ENCODE measurements around the gene PPARG. TPM values are rescaled to one million over a fixed set of nuclear protein-coding genes. Genes with fewer than 3 reads are reported as not detected.

PPARG gene
- total and polyA plus RNA-seq, 2 of the 8 experiments (the other 6 are each of a cell fraction or from before 2014, with no cell fraction given), result 0.06 TPM; not detected in 1

- ChIA-PET CTCF (ENCODE audit: partially characterized antibody) (interaction anchor here (0.7 to 4.6 kb wide), 3 partner anchors 12 to 283 kb away, joined by 3 to 25 read pairs (median 4); no protein-coding TSS in a partner anchor), POLR2A (ENCODE audit: partially characterized antibody) (interaction anchor here (0.5 to 1.0 kb wide), 2 partner anchors 26 to 825 kb away, joined by 3 read pairs; no protein-coding TSS in a partner anchor)
- H3K4me1 ChIP-seq (replicated peaks in 1 of 4; ENCODE audit: control insufficient read depth in 3 of 4, insufficient read depth in 4 of 4, low read length in 3 of 4), result peaks cover 0 to 2% (median 0%) of the 10 kb centered on the region in 4 experiments; a peak in 1 of 7 replicates
- no peak overlapping the region for H3K4me3 ChIP-seq (ENCODE audit: extremely low read depth in 1 of 4, insufficient read depth in 2 of 4, low read depth in 3 of 4, low read length in 4 of 4)
- no peaks in the 10 kb centered on the region for H3K79me1 ChIP-seq (ENCODE audit: low read depth, low read length)
- H3K27ac ChIP-seq (ENCODE audit: low read depth, low read length), result no peak overlapping the region
- H3K56ac ChIP-seq (replicated peaks; ENCODE audit: insufficient read length, low read depth, low read length), result no peak overlapping the region
- H4K5ac ChIP-seq (ENCODE audit: insufficient read length, low read depth, low read length), result no peak overlapping the region
- H2BK15ac ChIP-seq (ENCODE audit: low read length), result no peak overlapping the region
- H2BK20ac ChIP-seq (ENCODE audit: low read length), result no peak overlapping the region
- no peak overlapping the region for H4K8ac ChIP-seq (ENCODE audit: extremely low read depth, insufficient read depth, low read length)
- no peak for FAIRE-seq
- H2BK12ac ChIP-seq (ENCODE audit: low read depth, low read length), result no peak overlapping the region
- H3K18ac ChIP-seq (ENCODE audit: extremely low read depth, low read length), result no peak overlapping the region
- H3K23me2 ChIP-seq (ENCODE audit: low read depth, low read length), result no peaks in the 10 kb centered on the region
- H3K36me3 ChIP-seq (ENCODE audit: control insufficient read depth in 2 of 4, insufficient read depth in 4 of 4, low read length in 3 of 4), result no peaks in the 10 kb centered on the region
- H3K14ac ChIP-seq (ENCODE audit: insufficient read length), result no peak overlapping the region
- H4K91ac ChIP-seq (replicated peaks; ENCODE audit: insufficient read length, low read length), result no peak overlapping the region
- TF ChIP-seq CTCF (IDR thresholded peaks at IDR 0.05; ENCODE audit: control extremely low read depth in 1 of 3, insufficient read depth in 1 of 3, low read depth in 1 of 3, low read length in 3 of 3) (peak in 2 of 3 experiments; percentile 12 to 25; a peak in 2 of 4 replicates), CEBPB (IDR thresholded peaks at IDR 0.05; ENCODE audit: low read depth, low read length) (peak; percentile 32; the same call in 1 of the 2 replicates), CHD2 (IDR thresholded peaks at IDR 0.05; ENCODE audit: low read length) (no peak)
- no peak overlapping the region for H2BK120ac ChIP-seq (replicated peaks; ENCODE audit: low read depth, low read length)
- H3K23ac ChIP-seq (ENCODE audit: insufficient read length), result no peak overlapping the region
- no peak overlapping the region for H2AFZ ChIP-seq (ENCODE audit: low read length)
- H2AK5ac ChIP-seq (ENCODE audit: low read depth, low read length), result no peak overlapping the region
- 78% methylated on average over 8 of the region's 8 CpGs; no CpG with 5 or more reads in 1 of the 2 experiments for WGBS, 2 experiments (ENCODE audit: extremely low coverage in 1 of 2, insufficient coverage in 1 of 2, insufficient read length in 1 of 2, insufficient replicate concordance in 2 of 2, low coverage in 1 of 2, low lambda C conversion rate in 2 of 2, missing lambda C conversion rate in 1 of 2)
- H3K79me2 ChIP-seq (ENCODE audit: control insufficient read depth in 1 of 2, insufficient read depth in 2 of 2, low read length in 2 of 2), result no peaks in the 10 kb centered on the region
- H3K4me2 ChIP-seq (ENCODE audit: insufficient read depth in 1 of 2, low read depth in 2 of 2, low read length in 2 of 2), result no peak overlapping the region
- H3K9ac ChIP-seq (replicated peaks in 1 of 4; ENCODE audit: extremely low read depth in 1 of 4, low read depth in 3 of 4, low read length in 3 of 4), result no peak overlapping the region
- no peak overlapping the region for H2BK5ac ChIP-seq (ENCODE audit: low read depth, low read length)
- no peaks in the 10 kb centered on the region for H3K9me3 ChIP-seq (ENCODE audit: insufficient read depth in 2 of 2, low read depth in 1 of 2, low read length in 1 of 2)
- DNase-seq (ENCODE audit: low read depth in 1 of 2, low spot score in 2 of 2), result no peak
- H4K20me1 ChIP-seq (replicated peaks in 1 of 2; ENCODE audit: control insufficient read depth in 1 of 2, insufficient read depth in 2 of 2, low read length in 2 of 2), result no peaks in the 10 kb centered on the region
- H3K27me3 ChIP-seq (replicated peaks in 1 of 4; ENCODE audit: control insufficient read depth in 3 of 4, extremely low read depth in 1 of 4, insufficient read depth in 3 of 4, low read length in 3 of 4), result no peaks in the 10 kb centered on the region
- no peak overlapping the region for H3K4ac ChIP-seq (replicated peaks; ENCODE audit: insufficient read length, low read depth, low read length)
Observed at GRCh38 chr3:12458901-12459300, 170.0 kb downstream of the PPARG start.
